ENCODE data around the gene SSH3.

SSH3 gene, protein sequence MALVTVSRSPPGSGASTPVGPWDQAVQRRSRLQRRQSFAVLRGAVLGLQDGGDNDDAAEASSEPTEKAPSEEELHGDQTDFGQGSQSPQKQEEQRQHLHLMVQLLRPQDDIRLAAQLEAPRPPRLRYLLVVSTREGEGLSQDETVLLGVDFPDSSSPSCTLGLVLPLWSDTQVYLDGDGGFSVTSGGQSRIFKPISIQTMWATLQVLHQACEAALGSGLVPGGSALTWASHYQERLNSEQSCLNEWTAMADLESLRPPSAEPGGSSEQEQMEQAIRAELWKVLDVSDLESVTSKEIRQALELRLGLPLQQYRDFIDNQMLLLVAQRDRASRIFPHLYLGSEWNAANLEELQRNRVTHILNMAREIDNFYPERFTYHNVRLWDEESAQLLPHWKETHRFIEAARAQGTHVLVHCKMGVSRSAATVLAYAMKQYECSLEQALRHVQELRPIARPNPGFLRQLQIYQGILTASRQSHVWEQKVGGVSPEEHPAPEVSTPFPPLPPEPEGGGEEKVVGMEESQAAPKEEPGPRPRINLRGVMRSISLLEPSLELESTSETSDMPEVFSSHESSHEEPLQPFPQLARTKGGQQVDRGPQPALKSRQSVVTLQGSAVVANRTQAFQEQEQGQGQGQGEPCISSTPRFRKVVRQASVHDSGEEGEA

DNA sequence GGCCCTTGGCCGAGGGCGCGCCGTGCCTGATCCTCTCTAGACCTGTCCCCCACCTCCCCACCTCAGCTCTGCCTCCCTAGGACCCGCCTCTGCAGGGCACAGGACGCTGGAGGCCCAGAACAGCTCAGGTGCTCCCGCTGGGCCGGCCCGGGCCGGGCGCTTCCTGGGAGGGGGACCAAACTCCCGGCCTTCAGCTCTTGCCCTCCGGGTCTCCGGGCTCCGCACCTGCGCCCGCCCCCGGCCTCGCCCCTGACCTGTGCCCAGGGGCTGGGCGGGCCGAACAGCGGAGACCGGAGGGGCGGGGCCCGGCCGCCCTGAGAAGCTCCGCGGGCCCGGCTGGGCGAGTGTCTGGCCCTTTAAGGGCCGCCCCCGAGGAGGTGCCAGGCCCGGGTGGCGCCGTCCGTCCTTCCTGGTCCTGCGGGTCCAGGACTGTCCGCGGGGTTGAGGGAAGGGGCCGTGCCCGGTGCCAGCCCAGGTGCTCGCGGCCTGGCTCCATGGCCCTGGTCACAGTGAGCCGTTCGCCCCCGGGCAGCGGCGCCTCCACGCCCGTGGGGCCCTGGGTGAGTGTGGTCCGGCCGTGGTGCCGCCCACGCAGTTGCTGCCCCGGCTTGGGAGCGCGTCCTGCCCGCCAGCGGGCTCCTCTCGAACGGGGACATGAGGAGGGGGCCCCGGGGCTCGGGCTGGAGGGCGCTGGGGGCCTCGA lies at the start of gene SSH3:
TSS of gene SSH3 (plus strand) at position 399 of the 703 bp plus-strand sequence. CDS start at position 495, 96 bp downstream.
- DNase-seq = peak; percentile 65

DNA sequence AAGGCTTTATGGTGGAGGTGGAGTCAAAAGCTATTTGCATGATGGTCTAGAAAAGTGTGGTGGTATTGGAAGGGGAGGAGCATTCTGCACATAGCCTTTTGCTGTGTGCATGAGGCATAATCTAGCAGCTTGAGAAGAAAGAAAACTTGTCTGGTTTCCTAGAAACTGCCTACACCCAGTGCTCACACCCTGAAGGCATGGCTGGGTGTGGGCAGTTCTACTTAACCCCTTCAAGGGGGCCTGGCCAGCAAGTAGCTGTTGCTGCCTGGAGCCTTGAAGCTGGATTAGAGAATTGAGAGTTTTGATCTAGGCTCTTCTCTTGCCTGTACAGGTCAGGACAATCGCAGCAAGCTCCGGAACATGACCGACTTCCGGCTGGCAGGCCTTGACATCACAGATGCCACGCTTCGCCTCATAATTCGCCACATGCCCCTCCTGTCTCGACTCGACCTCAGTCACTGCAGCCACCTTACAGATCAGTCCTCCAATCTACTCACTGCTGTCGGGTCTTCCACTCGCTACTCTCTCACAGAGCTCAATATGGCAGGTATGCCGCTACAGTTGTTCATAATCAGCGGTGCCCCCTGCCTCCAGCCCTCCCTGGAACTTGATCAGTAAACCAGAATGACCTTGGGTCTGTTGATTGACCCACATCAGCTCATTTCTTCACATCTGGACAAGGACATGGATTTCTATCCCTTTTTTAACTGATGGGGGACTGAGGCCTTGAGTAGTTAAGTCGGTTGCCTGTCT lies 49.3 kb upstream of the SSH3 start:
- no peak for DNase-seq

DNA sequence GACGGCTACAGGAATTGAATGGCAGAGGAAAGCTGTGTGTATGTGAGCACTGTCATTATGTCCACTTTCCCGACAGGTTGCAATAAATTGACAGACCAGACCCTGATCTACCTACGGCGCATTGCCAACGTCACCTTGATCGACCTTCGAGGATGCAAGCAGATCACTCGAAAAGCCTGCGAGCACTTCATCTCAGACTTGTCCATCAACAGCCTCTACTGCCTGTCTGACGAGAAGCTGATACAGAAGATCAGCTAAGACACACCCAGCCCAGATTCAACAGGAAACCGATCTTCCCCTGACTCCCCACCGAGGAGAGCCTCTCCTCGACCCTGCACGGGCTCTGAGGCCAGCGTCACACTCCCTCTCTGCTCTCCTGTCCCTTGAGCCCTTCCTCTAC lies 48.5 kb upstream of the SSH3 start:
- no peak for DNase-seq

GRCh38 chr11:67255353-67255752 lies 48.0 kb upstream of the SSH3 start:
- DNase-seq = no peak

- no peak for DNase-seq
These were observed 47.5 kb upstream of the SSH3 start for GRCh38 chr11:67255864-67256263.

DNA sequence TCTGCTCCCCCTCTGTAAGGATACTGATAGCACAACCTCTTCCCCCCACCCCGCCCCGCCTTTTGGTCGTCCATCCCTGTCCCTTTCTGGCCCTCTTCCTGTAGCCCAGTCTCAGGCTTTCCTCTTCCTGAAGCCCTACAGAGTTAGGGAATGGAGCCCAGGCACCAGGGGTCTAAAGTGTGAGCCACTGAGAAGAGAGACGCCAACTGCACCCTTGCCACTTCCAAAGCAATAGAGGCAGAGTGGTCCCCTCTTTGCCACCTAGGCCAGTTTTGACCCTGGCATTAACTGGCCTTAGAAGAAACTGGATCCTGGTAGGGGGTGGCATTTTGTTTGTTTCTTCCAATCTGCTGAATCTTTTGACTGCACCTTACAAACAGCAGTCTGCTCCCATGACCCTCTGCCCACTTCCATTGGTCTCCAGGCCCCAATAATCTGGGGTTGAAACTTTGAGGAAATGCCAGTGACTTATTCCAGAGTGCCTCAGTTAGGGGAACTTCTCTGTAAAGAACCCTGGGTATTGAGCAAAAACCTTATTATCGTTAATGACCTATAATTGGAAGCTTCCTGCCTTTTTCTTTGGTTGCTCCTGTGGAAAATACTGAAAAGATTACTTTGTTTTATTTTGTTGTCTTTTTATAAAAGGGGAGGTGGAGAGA lies 46.7 kb upstream of the SSH3 start:
- DNase-seq = no peak

GRCh38 chr11:67260406-67260805 lies 42.9 kb upstream of the SSH3 start:
- DNase-seq = no peak

DNA sequence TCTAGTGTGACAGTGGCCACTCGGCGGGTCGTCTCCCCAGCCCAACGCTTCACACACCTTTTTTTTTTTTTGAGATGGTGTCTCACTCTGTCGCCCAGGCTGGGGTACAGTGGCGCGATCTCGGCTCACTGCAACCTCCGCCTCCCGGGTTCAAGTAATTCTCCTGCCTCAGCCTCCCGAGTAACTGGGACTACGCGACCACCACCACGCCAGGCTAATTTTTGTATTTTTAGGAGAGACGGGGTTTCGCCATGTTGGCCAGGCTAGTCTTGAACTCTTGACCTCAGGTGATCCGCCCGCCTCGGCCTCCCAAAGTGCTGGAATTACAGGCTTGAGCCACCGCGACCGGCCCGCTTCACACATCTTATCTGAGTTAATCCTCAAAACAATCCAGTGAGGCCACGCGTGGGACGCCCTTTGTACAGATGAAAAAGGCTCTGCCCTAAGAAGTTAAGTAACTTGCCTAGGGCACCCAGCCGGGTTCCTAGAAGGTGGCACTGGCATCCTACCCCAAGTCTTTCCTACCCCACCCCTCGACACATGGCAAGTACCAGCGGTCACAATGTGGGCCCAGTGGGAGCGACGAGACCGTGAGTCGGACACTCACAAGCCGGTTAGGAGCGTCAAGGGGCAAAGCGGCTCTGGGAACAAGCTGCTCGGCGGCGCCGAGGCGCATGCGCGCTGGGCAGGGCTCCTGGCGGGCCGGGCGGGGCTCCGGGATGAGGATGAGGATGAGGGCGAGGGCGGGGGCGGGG lies 42.3 kb upstream of the SSH3 start:
- DNase-seq = peak; percentile 16

DNA sequence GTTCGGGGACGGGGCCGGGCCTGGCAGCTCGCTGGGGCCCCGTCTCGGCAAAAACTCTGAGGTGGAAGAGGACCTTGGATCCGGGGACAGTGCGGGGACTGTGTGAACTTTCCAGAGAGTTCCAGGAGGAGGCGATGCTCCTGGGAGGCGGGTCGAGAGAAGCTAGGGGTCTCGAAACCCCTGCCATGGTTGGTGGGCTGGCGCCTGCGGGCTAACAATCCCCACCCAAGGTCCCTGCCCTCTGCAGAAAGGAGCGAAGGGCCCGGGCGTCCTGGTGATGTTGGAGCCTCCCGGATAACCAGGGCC lies 41.7 kb upstream of the SSH3 start:
- DNase-seq = no peak

- DNase-seq = no peak
These were observed 41.2 kb upstream of the SSH3 start for GRCh38 chr11:67261946-67262681.

- DNase-seq = peak; percentile 59
These were observed 40.3 kb upstream of the SSH3 start for GRCh38 chr11:67262731-67263675.

DNA sequence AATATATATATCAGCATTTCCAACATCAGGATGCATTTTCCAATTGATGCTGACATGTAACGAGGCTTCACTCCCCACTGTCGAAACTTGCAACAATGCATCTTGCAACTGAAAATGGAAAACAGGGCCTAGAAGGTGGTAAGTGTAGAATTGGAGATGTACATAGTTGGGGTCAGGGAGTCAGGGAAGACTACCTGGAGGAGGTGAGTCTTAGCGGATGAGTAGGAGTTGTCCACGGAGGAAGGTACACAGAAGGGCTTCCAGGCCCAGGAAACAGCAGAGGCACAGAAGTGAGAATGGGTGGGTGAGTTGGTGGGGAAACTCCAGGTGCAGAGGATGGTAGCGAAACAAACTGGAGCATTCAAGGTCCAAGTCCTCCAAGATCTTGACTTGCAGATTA lies 39.1 kb upstream of the SSH3 start:
- DNase-seq = no peak

DNA sequence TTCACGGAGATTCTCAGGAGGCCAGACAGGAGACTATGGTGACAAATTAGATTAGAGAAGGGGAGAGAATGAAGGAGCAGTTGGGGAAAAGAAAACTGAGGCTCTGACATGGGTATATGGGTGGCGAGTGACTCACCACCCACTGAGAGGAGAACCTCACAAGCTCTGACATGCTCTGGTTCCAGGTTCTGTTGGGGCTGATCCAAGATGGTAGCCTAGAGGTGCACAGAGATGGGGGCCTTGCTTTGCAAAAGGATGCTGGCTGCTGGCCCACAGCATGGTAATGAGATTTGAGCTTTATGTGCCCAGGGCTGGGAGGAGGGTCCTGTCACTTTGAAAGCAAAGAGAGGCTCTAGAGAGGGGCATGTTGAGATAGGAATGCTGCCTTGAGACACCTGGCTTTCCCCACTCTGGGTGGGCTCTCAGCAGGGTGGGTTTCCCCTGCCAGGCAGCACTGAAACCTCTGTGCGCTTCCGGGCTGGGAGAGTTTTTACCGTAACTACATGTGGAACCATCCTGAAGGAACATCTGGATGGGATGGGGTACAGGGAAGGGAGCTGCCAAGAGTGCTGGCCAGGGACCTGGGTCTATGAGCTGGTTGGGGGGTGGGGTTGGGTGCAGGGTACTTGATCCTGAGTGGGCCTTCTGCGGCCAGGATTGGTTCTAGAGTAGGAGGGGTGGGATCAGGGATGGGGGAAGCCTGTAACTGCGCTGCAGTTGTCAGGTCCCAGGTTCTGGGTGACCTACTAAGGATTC lies 38.3 kb upstream of the SSH3 start:
- DNase-seq = no peak

DNA sequence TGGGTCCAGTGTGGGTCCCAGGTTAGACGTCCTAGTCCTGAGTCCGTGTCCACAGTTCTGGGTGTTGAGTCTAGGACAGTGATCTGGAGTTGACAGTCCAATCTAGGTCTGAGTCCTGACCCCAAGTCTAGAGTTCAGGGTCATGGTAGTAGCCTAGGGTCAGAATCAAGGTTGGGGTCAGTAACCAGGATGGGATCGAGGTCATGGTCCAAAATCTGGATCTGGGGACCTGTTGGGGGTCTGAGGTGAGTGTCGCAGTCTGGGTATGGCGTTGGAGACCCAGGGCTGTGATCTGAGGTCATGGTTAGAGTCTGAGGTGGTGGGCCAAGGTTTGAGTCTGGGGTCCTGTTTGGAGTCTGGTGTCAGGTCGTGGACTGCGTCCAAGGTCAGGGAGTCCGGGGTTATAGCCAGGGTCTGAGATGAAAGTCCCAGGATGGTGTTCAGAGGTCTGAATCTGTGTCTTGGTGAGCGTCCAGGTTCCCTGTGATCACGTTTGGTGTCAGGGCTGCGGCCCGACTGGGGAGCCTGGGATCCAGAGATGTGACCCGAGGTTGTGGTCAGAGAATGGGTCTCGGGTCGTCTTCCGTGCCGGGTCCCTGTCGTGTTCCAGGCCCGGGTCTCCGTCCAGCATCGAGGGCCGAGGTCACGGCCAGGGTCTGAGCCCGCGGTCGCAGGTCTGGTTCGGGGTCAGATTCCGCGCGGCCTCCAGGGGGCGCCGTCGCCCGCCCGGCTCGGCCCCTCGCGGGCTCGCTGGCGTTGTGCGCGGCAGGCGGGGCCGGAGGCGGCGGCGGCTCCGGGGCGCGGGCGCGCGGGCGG lies 37.5 kb upstream of the SSH3 start:
- peak; percentile 19 for DNase-seq

DNA sequence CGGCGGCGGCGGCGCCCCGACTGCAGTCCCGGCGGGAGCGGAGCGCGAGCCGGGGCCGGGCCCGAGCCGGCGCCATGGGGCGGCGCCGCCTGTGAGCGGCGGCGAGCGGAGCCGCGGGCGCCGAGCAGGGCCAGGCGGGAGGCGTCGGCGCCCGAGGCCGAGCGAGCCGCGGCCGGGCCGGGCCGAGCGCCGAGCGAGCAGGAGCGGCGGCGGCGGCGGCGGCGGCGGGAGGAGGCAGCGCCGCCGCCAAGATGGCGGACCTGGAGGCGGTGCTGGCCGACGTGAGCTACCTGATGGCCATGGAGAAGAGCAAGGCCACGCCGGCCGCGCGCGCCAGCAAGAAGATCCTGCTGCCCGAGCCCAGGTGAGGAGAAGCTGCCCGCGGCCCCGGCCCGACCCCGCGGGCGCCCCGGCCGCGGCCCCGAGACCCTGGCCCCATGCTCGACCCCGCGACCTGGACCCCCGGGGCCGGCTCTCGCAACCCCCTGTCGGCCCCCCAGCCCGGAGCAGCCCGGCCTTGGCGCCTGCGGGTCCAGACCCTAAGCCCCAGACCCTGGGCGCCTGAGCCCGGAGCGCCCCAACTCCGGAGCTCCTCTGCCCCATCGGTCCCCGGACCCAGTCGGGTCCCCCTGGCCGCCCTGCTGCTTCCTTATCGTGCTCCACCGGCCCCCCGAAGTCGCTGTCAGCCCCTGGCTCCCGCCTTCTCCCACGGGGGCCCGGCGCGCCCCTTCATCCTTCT lies 36.7 kb upstream of the SSH3 start, which contains the start of gene GRK2:
TSS of gene GRK2 (plus strand) at position 25 of the 739 bp plus-strand sequence. CDS start at position 252, 227 bp downstream.
- DNase-seq = peak; percentile 28

DNA sequence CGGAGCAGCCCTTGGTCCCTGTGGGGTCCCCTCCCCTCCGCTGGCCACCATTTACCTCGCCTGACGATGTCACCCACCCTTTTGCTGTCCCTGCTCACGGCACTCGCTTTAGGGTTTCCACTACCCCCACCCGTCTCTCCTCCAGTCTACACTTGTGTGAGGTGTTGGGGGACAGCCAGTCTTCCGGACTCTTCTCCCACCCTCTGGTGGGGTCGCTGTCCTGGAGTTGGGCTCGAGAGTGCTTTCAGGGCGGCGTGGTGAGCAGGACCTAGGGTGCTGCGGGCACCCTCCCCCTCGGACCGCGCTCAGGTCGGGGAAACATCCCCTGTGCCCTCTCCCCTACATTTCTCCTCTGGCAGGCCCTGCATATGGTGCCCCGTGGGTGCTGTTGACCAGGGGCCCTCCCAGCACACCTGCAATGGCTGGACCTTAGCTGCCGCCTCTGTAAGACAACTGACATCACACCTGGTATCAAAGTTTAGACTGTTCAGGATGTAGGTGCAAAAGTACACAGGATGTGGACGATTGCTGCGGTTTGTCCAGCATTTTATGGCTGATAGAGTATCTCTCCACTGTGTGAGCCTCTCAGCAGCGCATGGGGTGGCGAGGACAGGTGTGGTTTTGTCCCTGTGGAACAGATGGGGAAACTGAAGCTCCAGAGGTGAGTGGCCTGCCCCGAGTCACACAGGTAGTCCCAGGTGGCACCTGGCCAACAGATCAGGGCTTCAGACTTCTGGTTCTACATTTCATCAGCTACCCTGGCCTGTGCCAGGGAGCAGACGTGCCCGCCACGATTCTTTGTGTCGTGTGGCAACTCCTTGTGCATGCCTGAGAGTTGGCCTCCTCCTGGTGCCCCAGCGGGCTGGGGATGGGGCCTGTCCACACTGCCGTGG lies 35.9 kb upstream of the SSH3 start:
- peak; percentile 51 for DNase-seq
